Heart right ventricle (tissue), 16 donors: ENCODE results near the gene TAF11L6. TPM values are rescaled to one million over a fixed set of nuclear protein-coding genes. Genes with fewer than 3 reads are reported as not detected.
"Not testable (repeated sequence)": the region's sequence is repeated elsewhere in the genome, so short reads cannot be mapped to it uniquely, and the experiment has no call there.

Source experiments
- ATAC-seq, 8 donors: fragments of 200-7000 bp; cut with Tn5 transposase; one replicate each; pipeline ENCODE4 v1.9.1; 2020; ENCODE audit warnings: mild to moderate bottlenecking in 8 of 8, moderate library complexity in 8 of 8, moderate number of reproducible peaks in 1 of 8
- DNase-seq, 2 donors: peaks; one replicate each; pipeline ENCODE4 v3.0.0-alpha.2; 2020
- H3K27ac ChIP-seq, 10 donors: fragments of 200-600 bp; sonication (generic) in 2 of 10; one replicate each; pipeline versions ENCODE4 v1.5.0 to v1.8.0; 2020 to 2022; ENCODE audit warnings: mild to moderate bottlenecking in 3 of 10
- H3K27me3 ChIP-seq, 7 donors: fragments of 200-600 bp; one replicate each; pipeline ENCODE4 v1.8.0; 2021 to 2022; ENCODE audit warnings: mild to moderate bottlenecking in 2 of 7
- H3K36me3 ChIP-seq, 9 donors: fragments of 200-600 bp; sonication (generic) in 1 of 9; one replicate each; pipeline versions ENCODE4 v1.5.0 to v1.8.0; 2020 to 2022; ENCODE audit warnings: mild to moderate bottlenecking in 2 of 9
- H3K4me1 ChIP-seq, 9 donors: fragments of 200-600 bp; sonication (generic) in 1 of 9; one replicate each; pipeline versions ENCODE4 v1.5.0 to v1.8.0; 2020 to 2022; ENCODE audit warnings: mild to moderate bottlenecking in 4 of 9
- H3K4me3 ChIP-seq, 10 donors: fragments of 200-600 bp; sonication (generic) in 2 of 10; one replicate each; pipeline versions ENCODE4 v1.5.0 to v1.8.0; 2020 to 2022; ENCODE audit warnings: mild to moderate bottlenecking in 7 of 10, moderate library complexity in 2 of 10
- H3K9me3 ChIP-seq, 11 donors: fragments of 200-600 bp in 10 of 11; sonication (generic) in 2 of 11; one replicate each; pipeline versions ENCODE4 v1.5.0 to v1.8.0; 2013 to 2022; ENCODE audit warnings: mild to moderate bottlenecking in 2 of 11, control low read depth in 1 of 11, moderate library complexity in 1 of 11
- CTCF ChIP-seq, 9 donors: fragments of 200-600 bp; sonication (generic) in 2 of 9; IDR thresholded peaks; one replicate each; pipeline versions ENCODE4 v1.5.0 to v1.8.0; 2021 to 2022; ENCODE audit warnings: antibody characterized with exemption in 9 of 9, mild to moderate bottlenecking in 5 of 9, moderate library complexity in 1 of 9
- WGBS, 2 donors: extraction: QIAGEN DNeasy Blood & Tissue Kit; methylation state at CpG; one replicate each; pipeline ENCODE4 v1.1.7; 2013; ENCODE audit warnings: inconsistent platforms in 1 of 2; 5-methylcytosine and 5-hydroxymethylcytosine counted together
- intact Hi-C, 10 donors: fragments of 100-400 bp; cut with DNase I; formaldehyde crosslinking; loops; one replicate each; pipeline versions ENCODE4 v1.11.1 to v1.14.2; 2022
- long read RNA-seq, 3 donors: library from polyadenylated mRNA; unstranded; transcript quantifications; one replicate each; pipeline ENCODE4 v2.0.0, GENCODE V29; 2020 to 2021
- polyA plus RNA-seq, 2 donors: library from polyadenylated mRNA; stranded (reverse); fragments of 200-250 nt; gene quantifications; one replicate each; pipeline ENCODE4 v1.2.3, GENCODE V29; 2013
- total RNA-seq, 10 donors: library from RNA; stranded (reverse); fragmentation: NEBNext Ultra II Directional in 3 of 10; extraction: Animal tissue kit (Norgen Biotek cat#: 25700) in 3 of 10; gene quantifications; one replicate each; pipeline versions ENCODE4 v1.2.1 to v1.2.4, GENCODE V29; 2021 to 2023
- donor health status: Arrhythmogenic right ventricular cardiomyopathy.
- donor health status: ischemic (EF 13 %, LVEDD 7.1; RV severe dilation, severe dysfunction).
- donor health status: healthy with polysubstance abuse.
- donor health status: DM: no; HTN: yes; CAD: no.
- donor health status: DM: no; HTN: no; CAD: no.
- donor health status: ischemic (EF 25% LVEDD 6.9; RV normal size, moderate dysfunction).
- donor health status: ischemic (EF 25% LVEDD 5.7; RV mildly dilated, moderate dysfunction).
- donor health status: healthy.
- donor health status: DM: yes; HTN: yes; CAD: no.
- donor health status: Ischemic cardiomyopathy.
- donor health status: ischemic (EF 35%, LVEDD 5.7; RV mildly dilated, moderate dysfunction).
- donor health status: nonischemic (EF 11% LVEDD 7.7; RV severe dilation, severe dysfunction).
- donor health status: DM: yes; HTN: yes; CAD: no.
- donor health status: PGD.
- donor health status: ischemic (EF 29% LVEDD 5.4; RV normal size, mild dysfunction).
- donor health status: nonischemic (EF 23%, LVEDD 6.1; RV moderate dilation, normal function).

The TAF11L6 gene
- not detected for total RNA-seq
- not detected for polyA plus RNA-seq
- long read RNA-seq, donor 1: 0 reads
- long read RNA-seq, donor 2: 0 reads
- long read RNA-seq, donor 3: 0 reads

GRCh38 chr5:17528369-17528768 is at the start of gene TAF11L6:
TAF11L6 (plus strand) TSS chr5:17528669.
- H3K9me3 ChIP-seq, H3K4me3 ChIP-seq, intact Hi-C loops, H3K27me3 ChIP-seq, H3K36me3 ChIP-seq, ATAC-seq, H3K4me1 ChIP-seq, H3K27ac ChIP-seq, DNase-seq: not testable (repeated sequence)
- WGBS, 2 donors: no CpG with 5 or more reads among the region's 15 CpGs

GRCh38 chr5:17481378-17481777 is 47.1 kb upstream of the TAF11L6 start:
- peaks cover 0 to 7% (median 4%) of the 10 kb centered on the region in 7 donors for H3K27me3 ChIP-seq
- no peak for TF ChIP-seq CTCF (IDR thresholded peaks at IDR 0.05)
- DNase-seq (no peak), ATAC-seq (no peak)
- no peaks in the 10 kb centered on the region for H3K9me3 ChIP-seq
- H3K4me3 ChIP-seq: no peak overlapping the region
- WGBS, 2 donors: 63% methylated on average over 4 of the region's 4 CpGs
- intact Hi-C loops: no loop called here
- no peaks in the 10 kb centered on the region for H3K4me1 ChIP-seq
- H3K27ac ChIP-seq: no peak overlapping the region
- no peaks in the 10 kb centered on the region for H3K36me3 ChIP-seq

- Histone ChIP-seq H3K36me3 (no peaks in the 10 kb centered on the region), H3K4me1 (no peaks in the 10 kb centered on the region), H3K27ac (no peak overlapping the region), H3K9me3 (no peaks in the 10 kb centered on the region), H3K4me3 (no peak overlapping the region), H3K27me3 (peaks cover 0 to 7% (median 4%) of the 10 kb centered on the region in 7 donors)
- ATAC-seq (no peak), DNase-seq (no peak)
- intact Hi-C loops: no loop called here
- TF ChIP-seq CTCF (IDR thresholded peaks at IDR 0.05): no peak
- WGBS, 2 donors: 66 to 68% methylated on average over 2 of the region's 2 CpGs
These were observed 45.7 kb upstream of the TAF11L6 start for GRCh38 chr5:17482790-17483189.

- H3K27me3 ChIP-seq, intact Hi-C loops, ATAC-seq, DNase-seq, H3K4me3 ChIP-seq, H3K9me3 ChIP-seq, H3K27ac ChIP-seq, H3K4me1 ChIP-seq, H3K36me3 ChIP-seq: not testable (repeated sequence)
- 80 to 84% methylated on average over 10 of the region's 10 CpGs for WGBS, 2 donors
These were observed 41.9 kb upstream of the TAF11L6 start for GRCh38 chr5:17486464-17487173.

- intact Hi-C loops: no loop called here
- TF ChIP-seq CTCF (IDR thresholded peaks at IDR 0.05): no peak
- no peak for ATAC-seq
These were observed 41.3 kb upstream of the TAF11L6 start for GRCh38 chr5:17487174-17487512.

GRCh38 chr5:17491257-17491656 is 37.2 kb upstream of the TAF11L6 start:
- H3K4me3 ChIP-seq, H3K27me3 ChIP-seq, DNase-seq, intact Hi-C loops, H3K36me3 ChIP-seq, H3K27ac ChIP-seq, H3K4me1 ChIP-seq, ATAC-seq, H3K9me3 ChIP-seq: not testable (repeated sequence)
- WGBS, 2 donors: 94 to 95% methylated on average over 21 to 23 of the region's 23 CpGs

More at GRCh38 chr5:17487174-17487512, 41.3 kb upstream of the TAF11L6 start:
- no peak overlapping the region for H3K27ac ChIP-seq
- no peaks in the 10 kb centered on the region for H3K36me3 ChIP-seq
- DNase-seq: no peak
- H3K27me3 ChIP-seq: peaks cover 0 to 7% (median 0%) of the 10 kb centered on the region in 7 donors
- H3K9me3 ChIP-seq: peaks cover 0 to 2% (median 0%) of the 10 kb centered on the region in 11 donors
- H3K4me1 ChIP-seq: no peaks in the 10 kb centered on the region
- no peak overlapping the region for H3K4me3 ChIP-seq
- WGBS, 2 donors: 87 to 95% methylated on average over 1 of the region's 1 CpG
